HG03108 (cell line): Measurements from ENCODE around the gene COMMD6.
A peak's percentile ranks its signal among the peaks of the same experiment; 100 is the strongest.
"Not testable (repeated sequence)": the region's sequence is repeated elsewhere in the genome, so short reads cannot be mapped to it uniquely, and the experiment has no call there.

ENCODE experiments used
- ATAC-seq: cut with Tn5 transposase; IDR thresholded peaks from one replicate; pipeline ENCODE4 v1.9.1; 2021; ENCODE audit warnings: moderate library complexity; ENCODE audit not compliant: unreplicated experiment

COMMD6 gene

GRCh38 chr13:75537401-75538365, at the start of gene COMMD6:
Gene COMMD6, minus strand, starts transcription at chr13:75537841. Its CDS starts 36 bp downstream, at chr13:75537805.
- peak; percentile 95 for ATAC-seq

- no peak for ATAC-seq
Observed at GRCh38 chr13:75585153-75585552, 47.5 kb upstream of the COMMD6 start.

GRCh38 chr13:75583091-75583490, 45.5 kb upstream of the COMMD6 start:
- ATAC-seq, result no peak

GRCh38 chr13:75581874-75582640, 44.4 kb upstream of the COMMD6 start:
- no peak for ATAC-seq

- no peak for ATAC-seq
Observed at GRCh38 chr13:75579529-75579928, 41.9 kb upstream of the COMMD6 start.

GRCh38 chr13:75569576-75569975, 31.9 kb upstream of the COMMD6 start:
- no peak for ATAC-seq

GRCh38 chr13:75566658-75567057, 29.0 kb upstream of the COMMD6 start:
- ATAC-seq, result no peak

- no peak for ATAC-seq
Observed at GRCh38 chr13:75558145-75558840, 20.7 kb upstream of the COMMD6 start.

GRCh38 chr13:75556961-75557360, 19.3 kb upstream of the COMMD6 start:
- no peak for ATAC-seq

GRCh38 chr13:75555836-75556235, 18.2 kb upstream of the COMMD6 start:
- no peak for ATAC-seq

- no peak for ATAC-seq
Observed at GRCh38 chr13:75554981-75555380, 17.3 kb upstream of the COMMD6 start.

- ATAC-seq, result no peak
Observed at GRCh38 chr13:75554464-75554863, 16.8 kb upstream of the COMMD6 start.

GRCh38 chr13:75550159-75550567, 12.5 kb upstream of the COMMD6 start:
- no peak for ATAC-seq

- peak; percentile 96 for ATAC-seq
Observed at GRCh38 chr13:75549262-75550158, 11.9 kb upstream of the COMMD6 start, which contains the start of gene UCHL3. Gene UCHL3, plus strand, starts transcription at chr13:75549791. Its CDS starts 30 bp downstream, at chr13:75549821.

GRCh38 chr13:75547917-75548316, 10.3 kb upstream of the COMMD6 start:
- ATAC-seq, result no peak

- ATAC-seq, result not testable (repeated sequence)
Observed at GRCh38 chr13:75545386-75545785, 7.7 kb upstream of the COMMD6 start.

GRCh38 chr13:75544681-75545330, 7.2 kb upstream of the COMMD6 start:
- ATAC-seq, result no peak

GRCh38 chr13:75541961-75542360, 4.3 kb upstream of the COMMD6 start:
- ATAC-seq, result no peak

- no peak for ATAC-seq
Observed at GRCh38 chr13:75541287-75541686, 3.6 kb upstream of the COMMD6 start.

GRCh38 chr13:75533861-75534260, 3.8 kb downstream of the COMMD6 start:
- ATAC-seq, result no peak
